HS-27A (cell line): Measurements from ENCODE around the gene PCGF2.
"Not testable (repeated sequence)": the region's sequence is repeated elsewhere in the genome, so short reads cannot be mapped to it uniquely, and the experiment has no call there.

Source experiments
- DNase-seq: peaks from one replicate; pipeline ENCODE4 v3.0.0-alpha.2; 2012; ENCODE audit warnings: low read depth, missing footprints

PCGF2 gene

DNA sequence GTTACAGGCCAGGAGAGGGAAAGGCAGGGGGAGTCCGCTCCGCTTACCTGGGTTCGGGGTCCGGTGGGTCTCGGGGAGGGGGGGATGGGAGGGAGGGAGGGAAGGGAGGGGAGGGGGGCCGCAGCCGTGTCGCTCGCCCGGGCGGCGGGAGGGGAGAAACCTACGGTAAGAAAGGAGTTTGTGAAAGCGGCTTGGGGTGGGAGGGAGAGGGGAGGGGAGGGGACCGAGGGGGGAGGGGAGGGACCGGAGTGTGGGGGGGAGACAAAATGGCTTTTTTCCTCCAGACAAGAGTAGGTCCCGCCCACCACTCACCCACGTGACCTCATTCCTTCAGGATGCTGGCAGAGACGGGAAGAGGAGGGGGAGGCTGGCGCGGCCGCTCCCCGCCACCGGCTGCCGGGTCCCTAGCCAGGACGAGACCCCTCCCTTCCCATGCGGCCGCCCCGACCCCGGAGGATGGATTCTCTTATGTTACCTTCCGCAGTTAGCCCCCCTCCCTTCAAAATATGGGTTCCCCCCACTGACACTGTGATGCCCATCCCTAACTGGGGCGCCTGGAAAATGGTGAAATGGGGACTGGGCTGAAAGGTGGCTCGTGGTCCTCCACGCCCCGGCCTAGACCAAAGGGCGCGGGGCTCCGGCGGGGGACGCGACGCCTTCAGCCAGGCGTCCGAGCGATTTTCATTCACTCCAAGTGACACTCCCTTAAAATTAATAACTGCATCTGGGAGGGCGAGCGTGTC is at the start of gene PCGF2:
PCGF2 (minus strand) TSS at position 188 of the 743 bp plus-strand sequence. CDS start 7,934 bp downstream, outside the sequence.
- no peak for DNase-seq

DNA sequence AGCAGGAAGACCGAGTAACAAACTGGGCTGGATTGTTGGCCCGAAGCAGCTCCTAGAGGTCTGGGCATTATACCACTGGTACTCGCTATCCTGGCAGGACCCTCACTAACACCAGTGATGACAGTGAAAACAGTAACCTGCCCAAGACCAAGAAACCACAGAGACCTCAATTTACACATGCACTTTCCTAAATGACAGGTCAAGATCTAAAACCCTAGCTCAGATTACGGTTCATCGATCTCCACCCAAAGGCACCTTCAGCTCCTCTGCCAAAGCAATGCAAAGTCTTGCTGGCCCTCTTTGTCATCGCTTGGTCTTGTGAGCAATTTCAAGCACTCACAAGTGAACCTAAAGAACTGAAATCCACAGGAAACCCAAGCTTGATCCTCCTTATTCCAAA is 49.7 kb upstream of the PCGF2 start:
- no peak for DNase-seq

DNA sequence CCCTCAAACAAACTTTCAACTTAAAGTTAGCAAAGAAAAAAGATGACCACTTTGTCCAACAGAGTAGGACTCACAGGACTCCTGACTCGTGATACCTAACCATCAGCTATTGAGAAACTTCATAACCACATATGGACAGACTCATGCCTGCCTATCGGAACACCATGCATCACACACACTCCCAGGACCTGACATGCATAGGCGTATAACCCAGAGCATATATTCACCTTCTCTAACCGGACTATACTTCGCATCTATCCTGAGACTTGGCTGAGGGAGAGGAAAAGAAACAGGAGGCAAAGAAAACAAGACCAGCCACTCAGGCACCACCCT is 49.0 kb upstream of the PCGF2 start:
- no peak for DNase-seq

DNA sequence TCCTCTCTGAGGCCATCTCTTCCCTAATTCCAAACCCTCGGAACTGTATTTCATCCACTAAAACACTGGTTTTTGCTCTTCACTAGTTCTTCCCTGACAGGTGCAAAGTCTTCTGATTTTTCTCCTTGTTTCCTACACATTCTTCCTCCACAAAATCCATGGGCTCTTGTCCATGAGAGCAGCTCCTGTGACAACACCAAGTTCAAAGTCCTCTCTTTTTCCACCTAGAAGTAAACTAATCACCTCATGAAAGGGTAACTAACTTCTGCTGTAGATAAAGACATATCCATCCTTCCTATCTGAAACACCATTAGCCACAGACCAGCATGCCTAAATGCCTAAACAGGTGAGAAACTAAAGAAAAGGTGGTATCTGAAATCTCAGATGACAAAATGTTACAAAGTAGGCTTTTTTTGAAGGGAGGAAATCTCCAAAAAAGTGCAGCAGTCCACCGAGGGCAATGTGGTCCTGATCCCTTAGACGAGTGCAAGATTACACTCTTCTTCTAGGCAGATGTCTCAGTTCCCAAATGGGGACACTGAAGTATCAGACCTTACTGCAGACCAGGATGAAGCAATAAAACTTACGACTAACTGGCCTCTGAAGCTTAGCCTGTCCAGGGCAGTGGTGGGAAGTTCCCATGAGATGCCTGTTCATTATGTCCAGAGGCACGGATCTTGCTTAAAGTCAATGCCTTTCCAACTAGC is 48.5 kb upstream of the PCGF2 start:
- DNase-seq, result no peak

DNA sequence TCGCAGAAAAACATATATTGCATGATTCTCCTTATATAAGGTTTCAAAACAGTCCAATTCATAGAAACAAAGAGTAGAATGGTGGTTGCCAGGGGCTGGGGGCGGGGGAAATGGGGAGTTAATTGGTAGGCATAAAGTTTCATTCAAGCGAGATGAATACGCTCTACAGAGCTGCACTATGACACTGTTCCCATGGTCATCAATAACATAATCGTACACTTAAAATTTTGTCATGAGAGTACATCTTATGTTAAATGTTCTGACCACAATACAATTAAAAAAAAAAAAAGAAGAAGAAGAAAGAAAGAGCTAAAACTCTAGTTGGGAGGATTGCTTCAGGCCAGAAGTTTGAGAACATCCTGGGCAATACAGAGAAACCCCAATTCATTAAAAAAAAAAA is 46.1 kb upstream of the PCGF2 start:
- DNase-seq, result no peak

DNA sequence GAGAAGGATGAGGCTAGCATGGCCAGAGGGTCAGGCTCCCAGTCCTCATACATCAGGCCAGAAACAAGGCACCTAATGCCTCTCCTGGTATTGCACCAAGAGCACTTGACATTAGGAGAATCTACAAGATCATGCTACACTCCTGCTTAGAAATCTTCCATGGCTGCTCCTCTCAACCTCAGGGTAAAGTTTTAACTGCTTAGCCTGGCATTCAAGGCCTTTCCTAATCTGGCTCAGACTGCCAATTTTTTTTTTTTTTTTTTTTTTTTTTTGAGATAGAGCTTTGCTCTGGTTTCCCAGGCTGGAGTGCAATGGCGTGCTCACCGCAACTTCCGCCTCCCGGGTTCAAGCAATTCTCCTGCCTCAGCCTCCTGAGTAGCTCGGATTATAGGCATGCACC is 43.0 kb upstream of the PCGF2 start:
- no peak for DNase-seq

DNA sequence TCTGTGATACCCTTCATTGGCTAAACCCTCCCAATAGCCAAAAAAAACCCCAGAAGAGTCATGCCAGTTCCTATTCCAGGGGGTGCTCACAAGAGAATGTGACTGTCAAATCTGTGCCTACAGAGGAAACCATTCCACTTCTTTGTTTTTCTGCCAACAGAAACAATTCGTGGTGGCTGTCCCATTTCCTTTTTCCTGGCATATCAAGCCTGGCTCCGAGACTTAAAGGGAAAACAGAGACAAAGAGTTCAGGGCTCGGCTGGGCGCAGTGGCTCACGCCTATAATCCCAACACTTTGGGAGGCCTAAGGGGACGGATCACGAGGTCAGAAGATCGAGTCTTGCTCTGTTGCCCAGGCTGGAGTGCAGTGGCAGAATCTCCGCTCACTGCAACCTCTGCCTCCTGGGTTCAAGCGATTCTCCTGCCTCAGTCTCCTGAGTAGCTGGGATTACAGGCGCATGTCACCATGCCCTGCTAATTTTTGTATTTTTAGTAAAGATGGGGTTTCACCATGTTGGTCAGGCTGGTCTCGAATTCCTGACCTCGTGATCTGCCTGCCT is 42.1 kb upstream of the PCGF2 start:
- DNase-seq, result not testable (repeated sequence)

DNA sequence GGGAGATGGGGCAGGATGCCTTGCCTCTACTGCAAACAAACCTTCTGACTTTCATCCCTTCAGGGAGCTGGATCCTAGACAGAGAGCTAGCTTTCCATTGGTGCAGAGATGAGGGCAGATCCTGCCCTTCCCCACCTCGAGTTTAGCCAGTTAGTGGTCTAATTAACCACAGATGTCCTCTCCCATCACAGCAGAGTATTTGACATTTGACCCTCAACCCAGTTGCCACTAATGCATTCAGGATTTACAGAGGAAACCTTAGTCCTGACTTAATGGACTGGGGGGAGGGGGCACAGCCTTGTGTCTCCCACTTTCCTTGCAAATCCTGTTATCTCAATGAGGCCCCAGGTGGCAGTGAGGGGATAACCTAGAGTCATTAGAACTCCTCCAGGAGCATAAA is 41.0 kb upstream of the PCGF2 start:
- no peak for DNase-seq

DNA sequence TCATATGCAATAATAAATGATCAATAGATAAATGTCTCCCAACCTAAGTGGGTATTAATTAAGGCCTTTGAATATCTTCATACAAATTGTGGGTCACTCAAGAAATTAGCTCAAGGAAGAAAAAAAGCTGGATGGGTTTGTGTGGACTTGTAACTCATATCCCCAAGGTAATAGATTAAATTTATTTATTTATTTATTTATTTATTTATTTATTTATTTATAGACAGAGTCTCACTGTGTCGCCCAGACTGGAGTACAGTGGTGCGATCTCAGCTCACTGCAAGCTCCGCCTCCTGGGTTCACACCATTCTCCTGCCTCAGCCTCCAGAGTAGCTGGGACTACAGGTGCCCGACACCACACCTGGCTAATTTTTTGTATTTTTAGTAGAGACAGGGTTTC is 39.9 kb upstream of the PCGF2 start:
- DNase-seq, result not testable (repeated sequence)

DNA sequence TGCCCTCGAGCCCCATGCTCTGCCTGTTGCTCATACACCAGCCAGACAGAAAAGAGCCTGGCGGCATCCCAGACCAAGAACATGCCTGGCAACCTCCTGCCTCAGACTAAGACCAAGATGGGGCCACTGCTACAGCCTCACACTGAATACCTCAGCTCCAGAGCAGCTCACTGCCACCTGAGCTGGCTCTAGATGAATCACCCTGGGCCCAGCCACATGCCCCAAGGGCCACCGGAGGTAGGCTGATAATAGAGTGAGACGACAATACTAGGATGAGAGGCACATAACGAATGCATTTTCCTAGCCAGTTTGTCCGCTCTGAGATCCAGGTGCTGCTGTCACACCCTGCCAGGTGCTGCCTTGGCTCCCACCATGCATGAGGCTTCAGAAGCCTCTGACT is 38.2 kb upstream of the PCGF2 start:
- no peak for DNase-seq

DNA sequence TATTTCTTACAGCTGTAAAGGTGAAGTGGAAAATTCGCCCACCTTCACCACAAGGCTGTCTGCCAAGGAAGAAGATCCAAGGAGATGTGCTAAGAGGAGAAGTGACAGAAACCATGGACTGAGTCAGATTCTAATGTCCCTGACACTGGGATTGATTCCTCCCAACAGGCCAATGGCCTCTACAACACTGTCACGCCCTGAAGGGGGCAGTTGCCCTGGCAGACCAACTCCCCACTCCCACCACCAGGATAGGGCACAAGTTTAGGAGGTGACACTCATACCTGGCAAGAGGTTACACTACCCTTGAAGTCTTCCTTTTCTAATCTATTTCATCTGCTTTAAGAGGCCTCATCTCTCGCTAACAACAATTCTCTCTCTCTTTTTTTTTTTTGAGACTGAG is 35.1 kb upstream of the PCGF2 start:
- DNase-seq, result no peak

DNA sequence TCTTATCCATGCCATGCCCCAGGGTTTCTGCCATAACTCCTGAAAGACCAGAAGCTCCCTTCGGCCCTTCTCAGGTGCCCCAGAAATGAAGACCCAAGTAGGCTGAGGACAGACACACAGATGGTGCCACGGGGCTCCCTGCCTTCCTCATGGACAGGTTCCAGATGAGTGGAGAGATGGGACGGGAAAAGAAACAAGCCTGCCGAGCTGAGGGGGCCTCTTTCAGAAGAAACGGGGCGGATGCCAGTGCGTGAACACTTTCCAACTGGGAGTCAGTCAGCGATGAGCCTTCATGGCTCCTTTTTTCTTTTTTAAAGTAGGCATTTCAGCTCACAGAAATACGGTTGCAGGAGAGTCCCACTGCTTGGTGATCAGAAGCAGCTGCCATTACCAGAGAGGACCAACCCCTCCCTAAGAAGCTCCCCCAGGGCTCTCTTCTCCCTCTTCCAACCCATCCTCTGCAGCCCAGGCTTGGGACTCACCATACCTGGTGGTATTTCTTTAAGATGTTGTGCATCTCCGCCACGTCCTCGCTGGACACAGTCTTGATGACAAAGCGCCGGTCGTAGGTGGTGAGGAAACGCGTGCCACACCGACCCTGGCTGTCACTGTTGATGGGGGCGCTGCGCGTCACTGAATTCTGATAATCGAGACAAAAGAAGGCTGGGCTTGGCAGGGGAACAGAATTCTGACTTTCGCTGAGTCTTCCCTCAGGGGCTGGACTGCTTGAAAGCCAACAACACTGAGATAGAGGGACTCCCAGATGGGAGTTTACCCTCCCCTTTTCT is 32.0 kb upstream of the PCGF2 start:
- no peak for DNase-seq

DNA sequence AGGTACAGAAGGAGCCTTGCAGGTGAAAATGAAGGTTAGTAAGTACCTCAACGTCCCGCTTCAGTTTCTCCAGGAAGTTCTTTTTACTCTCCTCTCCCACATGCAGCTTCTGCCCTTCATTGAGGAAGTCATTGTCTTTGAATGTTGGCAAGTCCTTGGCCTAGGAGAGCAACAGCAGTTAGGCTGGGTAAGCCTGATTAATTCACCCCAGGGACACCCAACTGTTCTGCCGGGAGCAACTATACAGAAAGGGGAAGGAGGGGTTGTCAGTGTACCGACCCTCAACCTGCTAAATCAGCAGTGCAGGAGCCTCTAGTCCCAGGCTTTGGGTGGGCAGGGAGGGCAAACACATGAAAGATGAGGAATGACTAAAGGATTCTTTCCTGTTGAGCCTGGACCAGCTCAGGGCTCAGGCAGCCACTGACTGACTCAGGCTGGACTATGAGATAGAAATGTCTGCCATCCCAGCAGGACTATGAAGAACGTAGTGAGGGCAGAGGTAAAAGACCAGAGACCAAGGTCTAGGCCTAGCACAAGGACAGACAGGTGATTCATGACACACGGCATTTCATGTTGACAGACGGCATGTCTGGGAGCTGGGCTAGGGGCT is 29.6 kb upstream of the PCGF2 start:
- DNase-seq, result no peak

DNA sequence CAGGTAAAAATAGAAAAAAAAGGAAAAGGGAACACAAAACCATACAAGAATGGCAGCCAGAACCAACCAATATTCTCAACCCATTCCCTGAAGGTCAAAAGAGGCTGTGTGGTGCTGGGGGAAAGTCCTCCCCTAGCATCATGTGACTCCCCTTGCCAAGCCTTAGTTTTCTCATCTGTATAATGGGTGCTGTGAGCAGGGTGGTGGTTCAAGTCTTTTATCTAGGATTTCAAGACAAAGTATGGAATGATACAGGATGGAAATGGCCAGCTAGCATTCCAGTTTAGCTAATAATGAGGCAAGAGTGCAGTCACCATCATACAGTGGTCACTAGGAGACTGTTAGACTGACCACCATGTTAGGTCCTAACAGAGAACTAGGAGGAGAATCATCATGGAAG is 25.1 kb upstream of the PCGF2 start:
- DNase-seq, result no peak

DNA sequence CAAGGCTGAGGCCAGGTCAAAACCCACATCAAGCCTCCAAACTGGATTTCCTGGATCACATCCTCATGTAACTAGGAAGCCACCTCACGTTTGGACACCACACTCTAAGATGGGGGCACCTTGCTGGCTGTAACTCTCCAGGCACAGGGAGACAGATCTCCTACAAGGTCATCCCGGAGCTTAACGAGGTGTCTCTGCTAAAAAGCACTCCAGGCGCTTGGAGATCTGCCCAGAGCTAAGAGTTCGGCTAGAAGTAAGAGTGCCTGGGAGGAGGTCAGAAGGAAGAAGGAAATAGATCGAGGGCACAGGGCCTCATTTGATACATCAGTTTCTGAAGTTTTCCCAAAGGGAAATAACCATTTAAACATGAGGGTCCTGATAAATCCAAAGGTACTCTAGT is 20.3 kb upstream of the PCGF2 start:
- no peak for DNase-seq

DNA sequence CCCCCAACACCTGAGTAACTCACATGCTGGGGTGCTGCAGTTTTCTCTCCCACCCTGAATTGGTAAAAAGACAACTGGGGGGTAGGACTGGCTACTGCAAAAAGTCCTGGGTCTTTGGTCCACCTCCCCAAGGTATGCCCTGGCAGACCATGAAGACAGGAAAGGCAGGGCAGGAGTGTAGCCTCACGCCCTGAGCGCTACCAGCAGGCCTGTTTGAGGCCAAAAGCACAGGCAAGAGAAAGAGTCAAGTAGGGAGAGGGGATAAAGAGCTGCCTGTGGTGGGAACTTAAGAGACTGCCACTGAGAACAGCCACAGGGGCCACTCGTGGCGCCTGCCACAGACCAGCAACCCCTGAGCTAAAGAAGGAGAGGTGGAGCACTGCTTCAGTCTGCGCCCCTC is 18.2 kb upstream of the PCGF2 start:
- no peak for DNase-seq

DNA sequence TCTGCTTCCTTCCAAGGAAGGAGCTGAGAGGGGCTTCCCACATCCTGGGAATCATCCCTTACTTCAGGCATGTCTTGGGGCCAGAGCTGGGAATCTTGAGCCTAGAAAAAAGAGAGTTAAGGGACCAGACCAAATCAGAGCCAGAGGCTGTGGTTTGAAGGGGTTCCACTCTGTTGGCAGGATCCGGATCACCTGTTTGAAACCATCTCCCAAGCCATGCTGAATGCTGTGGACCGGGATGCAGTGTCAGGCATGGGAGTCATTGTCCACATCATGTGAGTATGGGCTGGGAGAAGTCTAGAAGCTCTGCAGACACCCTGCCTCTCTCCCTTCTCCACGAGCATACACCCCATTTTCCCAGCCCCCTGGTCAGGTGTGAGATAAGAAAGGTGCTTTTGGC is 14.1 kb upstream of the PCGF2 start:
- no peak for DNase-seq

DNA sequence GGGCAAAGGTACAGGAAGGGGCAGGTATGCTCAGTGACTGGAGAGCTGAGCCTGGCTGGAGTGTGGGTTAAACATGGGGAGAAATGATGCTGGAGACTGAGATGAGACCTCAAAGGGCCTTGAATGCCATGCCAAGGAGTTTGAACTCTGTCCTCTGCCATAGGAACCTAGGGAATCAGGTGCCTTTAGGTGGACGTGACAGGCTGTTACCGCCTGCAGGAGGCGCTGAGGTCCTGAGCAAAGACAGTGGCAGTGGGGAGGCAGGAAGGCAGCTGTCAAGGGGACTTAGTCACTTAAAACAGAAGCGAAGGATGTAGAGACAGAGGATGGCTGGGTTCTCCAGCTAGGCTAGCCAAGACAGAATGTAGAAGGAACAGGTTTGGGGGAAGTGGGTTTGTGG is 13.5 kb upstream of the PCGF2 start:
- no peak for DNase-seq

DNA sequence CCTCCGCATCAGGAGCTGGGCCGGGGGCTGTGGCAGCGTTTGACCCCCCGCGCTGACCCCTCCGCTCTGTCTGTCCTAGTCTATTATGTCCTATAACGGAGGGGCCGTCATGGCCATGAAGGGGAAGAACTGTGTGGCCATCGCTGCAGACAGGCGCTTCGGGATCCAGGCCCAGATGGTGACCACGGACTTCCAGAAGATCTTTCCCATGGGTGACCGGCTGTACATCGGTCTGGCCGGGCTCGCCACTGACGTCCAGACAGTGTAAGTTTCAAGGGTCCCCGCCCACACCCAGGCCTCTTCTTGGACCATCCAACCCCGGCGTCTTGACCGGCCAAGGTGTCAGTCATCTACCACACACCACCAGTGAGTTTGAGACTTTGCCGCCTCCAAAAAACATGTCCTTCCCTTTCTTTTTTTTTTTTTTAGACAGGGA is 5.0 kb upstream of the PCGF2 start:
- DNase-seq, result no peak

DNA sequence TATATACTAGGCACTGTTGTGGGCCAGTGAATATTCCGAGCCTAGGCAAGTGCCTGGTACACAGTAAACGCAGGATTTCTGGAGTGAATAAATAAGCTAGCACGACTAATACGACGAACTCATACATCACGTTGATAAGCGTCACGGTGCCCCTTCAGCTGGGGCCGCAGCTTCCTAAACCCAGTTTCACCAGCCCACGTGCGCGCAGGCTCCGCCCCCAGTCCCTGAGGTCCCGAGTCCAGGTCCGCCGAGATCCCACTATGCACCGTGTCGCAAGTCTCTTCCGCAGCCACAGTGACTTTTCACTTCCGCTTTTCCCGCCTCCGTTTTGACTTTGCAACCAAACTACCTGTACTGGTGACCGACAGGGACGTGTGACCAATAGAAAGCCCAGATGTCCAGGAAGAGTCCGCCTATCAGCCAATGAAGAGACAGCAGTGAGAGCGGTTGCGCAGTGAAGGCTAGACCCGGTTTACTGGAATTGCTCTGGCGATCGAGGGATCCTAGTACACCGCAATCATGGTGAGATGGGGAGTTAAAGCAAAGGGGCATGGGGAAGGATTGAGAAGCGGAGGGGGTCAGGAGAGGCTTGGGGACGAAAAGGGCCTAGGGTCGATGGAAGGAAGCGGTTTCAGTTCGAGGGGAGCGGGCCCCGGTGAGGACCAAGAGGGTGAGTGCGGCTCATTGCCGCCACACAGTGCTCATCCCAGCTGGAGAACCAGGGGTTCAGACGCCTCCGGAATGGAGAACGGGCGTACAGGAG is 4.4 kb upstream of the PCGF2 start, which contains the start of gene PSMB3:
PSMB3 (plus strand) TSS at position 434 of the 763 bp plus-strand sequence; CDS start at position 520, 86 bp downstream.
- DNase-seq, result peak; percentile 89

DNA sequence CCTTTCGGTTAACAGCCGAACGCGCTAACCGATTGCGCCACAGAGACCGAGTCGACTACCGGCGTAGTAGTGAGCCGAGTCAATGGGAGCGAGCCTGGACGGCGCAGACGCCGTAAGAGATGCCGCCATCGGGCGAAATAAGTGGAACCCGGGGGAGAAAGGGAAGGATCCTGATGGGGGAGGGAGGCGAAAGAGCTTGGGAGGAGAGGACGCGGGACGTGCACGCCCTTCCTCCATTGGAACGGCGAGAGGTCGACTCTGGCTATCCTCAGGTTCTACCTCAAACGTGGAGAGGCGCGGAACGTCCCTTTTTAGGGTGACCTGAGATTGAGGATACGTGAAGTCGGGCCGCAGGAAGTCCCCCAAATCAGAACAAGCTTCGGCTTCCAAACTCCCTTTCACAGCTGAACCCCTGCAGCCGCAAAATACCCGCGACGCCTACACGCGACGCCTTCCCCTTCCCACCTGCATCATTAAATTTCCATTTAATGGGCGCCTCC is 3.7 kb upstream of the PCGF2 start:
- DNase-seq, result no peak
